Measurements from ENCODE around the gene FRMD4A.

DNA sequence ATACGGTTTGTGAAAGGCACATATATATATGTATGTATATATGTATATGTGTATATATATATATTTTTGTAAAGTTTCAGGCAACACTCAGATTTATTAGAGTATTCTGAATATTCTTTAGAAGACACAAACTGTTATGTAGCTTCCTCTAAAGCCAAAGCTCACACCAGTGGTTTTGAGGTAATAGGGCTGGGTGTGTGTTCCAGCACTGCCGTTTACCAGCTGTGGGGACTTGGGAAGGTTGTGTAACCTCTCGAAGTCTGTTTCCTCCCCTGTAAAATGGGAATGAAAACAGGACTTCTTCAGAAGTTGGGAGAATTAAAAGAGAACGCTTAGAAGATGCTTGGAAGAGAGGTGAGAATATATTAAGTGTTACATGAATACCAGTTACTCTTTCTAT, 649.2 kb downstream of the FRMD4A start:
- TF ChIP-seq POLR2A (IDR thresholded peaks at IDR 0.05) (no peak), POLR2AphosphoS5 (IDR thresholded peaks at IDR 0.05) (no peak), EP300 (IDR thresholded peaks at IDR 0.05) (no peak)
- TF ChIP-seq, protein P1, sequence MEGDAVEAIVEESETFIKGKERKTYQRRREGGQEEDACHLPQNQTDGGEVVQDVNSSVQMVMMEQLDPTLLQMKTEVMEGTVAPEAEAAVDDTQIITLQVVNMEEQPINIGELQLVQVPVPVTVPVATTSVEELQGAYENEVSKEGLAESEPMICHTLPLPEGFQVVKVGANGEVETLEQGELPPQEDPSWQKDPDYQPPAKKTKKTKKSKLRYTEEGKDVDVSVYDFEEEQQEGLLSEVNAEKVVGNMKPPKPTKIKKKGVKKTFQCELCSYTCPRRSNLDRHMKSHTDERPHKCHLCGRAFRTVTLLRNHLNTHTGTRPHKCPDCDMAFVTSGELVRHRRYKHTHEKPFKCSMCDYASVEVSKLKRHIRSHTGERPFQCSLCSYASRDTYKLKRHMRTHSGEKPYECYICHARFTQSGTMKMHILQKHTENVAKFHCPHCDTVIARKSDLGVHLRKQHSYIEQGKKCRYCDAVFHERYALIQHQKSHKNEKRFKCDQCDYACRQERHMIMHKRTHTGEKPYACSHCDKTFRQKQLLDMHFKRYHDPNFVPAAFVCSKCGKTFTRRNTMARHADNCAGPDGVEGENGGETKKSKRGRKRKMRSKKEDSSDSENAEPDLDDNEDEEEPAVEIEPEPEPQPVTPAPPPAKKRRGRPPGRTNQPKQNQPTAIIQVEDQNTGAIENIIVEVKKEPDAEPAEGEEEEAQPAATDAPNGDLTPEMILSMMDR (IDR thresholded peaks at IDR 0.05), result no peak

All from stomach (tissue), 4 donors.